ENCODE measurements around the gene FAM89A. TPM values are rescaled to one million over a fixed set of nuclear protein-coding genes. Genes with fewer than 3 reads are reported as not detected.

Gene FAM89A
- total and polyA plus RNA-seq, 2 donors (not counting 3 experiments of a cell fraction or from before 2014, with no cell fraction given): 21.0 to 24.0 TPM

GRCh38 chr1:230975636-230976035 is 64.4 kb downstream of the FAM89A start:
- ChIA-PET POLR2A (no interaction called here), CTCF (interaction anchor here (2.2 kb wide), 1 partner anchor 117 kb away, joined by 11 read pairs; no protein-coding TSS in a partner anchor)
- Histone ChIP-seq H4K20me1 (replicated peaks; ENCODE audit: control insufficient read depth, extremely low read depth, insufficient read depth, low read length) (no peaks in the 10 kb centered on the region), H3K36me3 (ENCODE audit: control insufficient read depth in 2 of 2, extremely low read depth in 1 of 2, insufficient read depth in 2 of 2, low read length in 2 of 2) (no peaks in the 10 kb centered on the region), H3K4me2 (ENCODE audit: insufficient read depth, low read length) (no peak overlapping the region), H3K4me3 (replicated peaks in 1 of 3; ENCODE audit: insufficient read depth in 1 of 3, low read depth in 1 of 3, low read length in 3 of 3) (no peak overlapping the region), H2AFZ (ENCODE audit: low read depth, low read length) (no peak overlapping the region), H3K9ac (replicated peaks; ENCODE audit: extremely low read depth, insufficient read depth, low read length) (no peak overlapping the region), H3K27ac (ENCODE audit: insufficient read depth, low read depth, low read length) (no peak overlapping the region), H3K9me1 (replicated peaks; ENCODE audit: control insufficient read depth, extremely low read depth, insufficient read depth, low read length) (no peaks in the 10 kb centered on the region), H3K4me1 (ENCODE audit: control insufficient read depth, extremely low read depth, insufficient read depth, low read length) (peaks cover 26% of the 10 kb centered on the region), H3K27me3 (ENCODE audit: control insufficient read depth in 2 of 2, insufficient read depth in 2 of 2, low read length in 2 of 2) (no peaks in the 10 kb centered on the region), H3K9me3 (replicated peaks; ENCODE audit: control insufficient read depth, insufficient read depth, low read length) (no peaks in the 10 kb centered on the region), H3K79me2 (ENCODE audit: control insufficient read depth, insufficient read depth, low read length) (peaks cover 14% of the 10 kb centered on the region)
- dilution Hi-C loops (cut with MboI; ENCODE audit: extremely low pct_ligation_motif_present, low sequenced_read_pairs) (no loop called here), intact Hi-C loops (cut with micrococcal nuclease) (loop anchor here (5.0 to 10.0 kb wide), 3 partner anchors 362 to 629 kb away; partner anchors contain the start of genes EGLN1, EXOC8 and SPRTN)
- no peak for FAIRE-seq
- BruUV-seq (replicated peaks): no TSS peak
- TF ChIP-seq, protein P1, sequence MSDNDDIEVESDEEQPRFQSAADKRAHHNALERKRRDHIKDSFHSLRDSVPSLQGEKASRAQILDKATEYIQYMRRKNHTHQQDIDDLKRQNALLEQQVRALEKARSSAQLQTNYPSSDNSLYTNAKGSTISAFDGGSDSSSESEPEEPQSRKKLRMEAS (IDR thresholded peaks at IDR 0.05; ENCODE audit: insufficient read depth, insufficient read length): no peak
- TF ChIP-seq CTCF (IDR thresholded peaks at IDR 0.05; ENCODE audit: extremely low read depth in 1 of 2, insufficient read depth in 1 of 2, low read depth in 1 of 2, low read length in 2 of 2) (no peak), FOS (IDR thresholded peaks at IDR 0.05; ENCODE audit: borderline replicate concordance, insufficient read depth, low read length) (no peak), POLR2A (IDR thresholded peaks at IDR 0.05; ENCODE audit: low read depth, low read length) (no peak), GATA2 (IDR thresholded peaks at IDR 0.05; ENCODE audit: insufficient read depth, insufficient read length, low read depth, low read length) (no peak), EZH2 (IDR thresholded peaks at IDR 0.05; ENCODE audit: borderline replicate concordance, low read depth, low read length, severe bottlenecking) (no peak), JUN (IDR thresholded peaks at IDR 0.05; ENCODE audit: borderline replicate concordance, insufficient read depth, insufficient read length, low read depth) (no peak)
- no peak for DNase-seq (ENCODE audit: low read depth, low spot score)

Measured in endothelial cell of umbilical vein (primary cell).